Bone marrow (tissue), 2 donors: ENCODE measurements around the gene NUAK2.

Source experiments
- DNase-seq, 2 donors: peaks; one replicate each; lab custom pipeline; 2025; lab: John Stamatoyannopoulos, UW

Gene NUAK2

DNA sequence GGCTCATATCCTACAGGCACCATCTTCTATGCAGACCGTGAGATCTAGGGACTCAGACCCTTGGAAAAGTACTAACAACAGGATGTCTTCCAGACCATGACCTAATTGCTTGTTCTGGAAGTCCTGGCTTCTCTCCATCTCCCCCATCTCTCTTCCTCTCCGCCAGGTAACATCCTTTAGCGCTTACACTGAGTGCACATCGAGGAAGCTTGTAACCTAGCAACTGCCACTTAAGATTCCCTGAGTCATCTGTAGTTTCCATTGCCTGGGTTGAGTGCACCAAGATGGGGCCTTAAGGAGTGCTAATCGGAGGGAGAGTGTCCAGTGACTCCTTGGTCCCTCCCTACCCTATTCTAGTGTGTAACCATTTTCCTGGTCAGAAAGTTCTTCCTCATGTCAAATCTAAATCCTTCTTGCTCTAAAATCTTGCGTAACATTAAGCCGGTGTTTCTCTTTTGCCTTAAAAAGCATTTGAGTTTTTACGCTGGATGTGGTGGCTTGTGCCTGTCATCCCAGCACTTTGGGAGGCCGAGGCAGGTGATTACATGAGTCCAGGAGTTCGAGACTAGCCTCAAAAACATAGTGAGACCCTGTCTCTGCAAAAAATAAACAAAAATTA lies 25.5 kb upstream of the NUAK2 start:
- DNase-seq: no peak

DNA sequence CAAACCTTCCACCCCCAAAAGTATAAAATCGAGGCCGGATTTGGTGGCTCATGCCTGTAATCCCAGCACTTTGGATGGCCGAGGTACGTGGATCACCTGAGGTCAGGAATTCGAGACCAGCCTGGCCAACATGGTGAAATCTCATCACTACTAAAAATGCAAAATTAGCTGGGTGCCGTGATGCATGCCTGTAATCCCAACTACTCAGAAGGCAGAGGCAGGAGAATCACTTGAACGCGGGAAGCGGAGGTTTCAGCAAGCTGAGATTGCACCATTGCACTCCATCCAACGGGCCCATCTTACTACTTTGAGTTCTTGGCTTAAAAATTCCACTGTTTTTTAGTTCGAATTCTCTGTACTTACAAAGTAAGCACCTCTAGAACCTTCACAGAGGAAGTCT lies 24.2 kb upstream of the NUAK2 start:
- no peak for DNase-seq

DNA sequence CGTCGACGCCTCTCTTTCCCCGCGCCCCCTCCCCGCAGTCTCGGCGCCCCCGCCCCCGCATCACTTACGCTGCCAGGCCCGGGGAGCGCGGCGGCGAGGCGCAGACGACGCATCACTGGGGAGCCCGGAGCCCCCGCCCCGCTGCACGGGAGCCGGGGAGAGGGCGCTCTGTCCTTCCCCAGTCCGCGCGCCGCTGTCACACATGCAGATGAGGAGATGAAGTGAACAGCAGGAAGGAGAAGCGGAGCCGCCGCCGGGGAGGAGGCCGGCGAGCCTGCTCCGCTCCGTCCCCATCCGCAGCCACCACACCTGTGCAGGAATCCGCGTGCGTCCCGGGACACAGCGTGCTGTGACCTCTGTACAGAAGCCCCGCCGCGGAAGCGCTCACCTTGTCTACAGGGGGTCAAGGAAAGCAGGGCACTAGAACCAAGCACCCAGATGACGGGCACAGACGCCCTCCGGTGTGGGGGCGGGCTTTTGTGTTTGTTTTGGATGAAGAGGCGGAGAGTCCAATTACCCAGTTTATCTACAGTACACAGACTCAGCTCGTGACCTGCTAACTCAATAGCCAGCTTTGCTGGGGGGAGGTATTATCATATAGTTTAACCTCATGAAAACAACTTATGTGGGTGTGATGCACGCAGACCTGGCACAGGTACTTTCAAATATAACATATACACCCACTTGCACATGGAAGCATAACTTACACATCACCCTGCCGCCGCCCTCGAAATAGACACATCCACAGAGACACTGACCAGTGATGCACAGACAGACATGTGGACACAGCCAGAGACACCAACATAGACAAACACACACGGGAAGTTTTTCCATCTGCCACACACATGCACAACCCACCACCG lies 22.8 kb upstream of the NUAK2 start:
- no peak for DNase-seq

DNA sequence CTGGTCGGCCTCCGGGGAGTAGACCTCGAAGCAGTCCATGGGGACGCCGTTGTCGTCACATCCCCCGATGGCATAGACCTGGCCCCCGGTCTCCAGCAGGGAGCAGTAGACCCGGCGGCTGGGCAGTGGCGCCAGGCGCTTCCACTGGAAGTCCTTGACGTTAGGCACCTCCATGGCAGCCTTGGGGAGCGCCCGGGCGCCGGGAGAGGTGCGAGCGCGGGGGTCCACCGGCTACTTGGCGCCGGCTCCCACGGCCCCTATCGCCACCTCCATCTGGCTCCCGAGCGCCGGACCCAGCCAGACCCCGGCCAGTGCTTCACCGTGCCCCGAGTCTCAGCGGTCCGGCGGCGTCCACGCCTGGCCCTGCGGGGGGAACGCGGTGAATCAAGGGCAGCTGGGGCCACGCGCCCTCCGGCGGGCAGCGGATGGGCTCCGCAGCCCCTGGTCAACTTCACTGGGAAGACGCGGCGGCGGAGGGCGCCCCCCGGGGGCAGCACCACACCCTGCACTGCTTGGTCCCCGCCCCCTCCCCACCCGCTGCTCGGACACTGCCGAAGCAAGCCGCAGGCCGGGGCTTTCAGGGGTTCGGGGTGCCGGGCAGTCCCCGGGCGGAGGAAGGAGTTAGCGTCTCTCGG lies 22.0 kb upstream of the NUAK2 start:
- DNase-seq: no peak

DNA sequence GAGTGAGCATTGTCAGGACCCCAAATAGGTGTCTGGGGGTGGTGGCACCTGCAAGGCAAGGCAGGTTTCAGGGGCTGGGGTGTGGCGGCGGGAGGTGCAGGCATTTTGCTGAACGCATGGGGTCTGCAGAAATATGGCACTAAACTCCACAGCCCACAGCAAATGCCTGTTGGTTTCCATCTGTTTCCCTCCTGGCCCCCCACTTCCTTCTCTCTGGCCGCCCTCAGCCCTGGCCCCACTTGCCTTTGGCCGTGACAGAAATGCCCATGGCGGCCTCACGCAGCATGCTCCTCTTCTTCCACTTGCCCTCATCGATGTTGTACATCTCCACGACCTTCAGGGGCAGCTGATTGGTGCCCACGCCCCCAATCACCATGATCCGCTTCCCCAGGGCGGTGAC lies 21.4 kb upstream of the NUAK2 start:
- no peak for DNase-seq

DNA sequence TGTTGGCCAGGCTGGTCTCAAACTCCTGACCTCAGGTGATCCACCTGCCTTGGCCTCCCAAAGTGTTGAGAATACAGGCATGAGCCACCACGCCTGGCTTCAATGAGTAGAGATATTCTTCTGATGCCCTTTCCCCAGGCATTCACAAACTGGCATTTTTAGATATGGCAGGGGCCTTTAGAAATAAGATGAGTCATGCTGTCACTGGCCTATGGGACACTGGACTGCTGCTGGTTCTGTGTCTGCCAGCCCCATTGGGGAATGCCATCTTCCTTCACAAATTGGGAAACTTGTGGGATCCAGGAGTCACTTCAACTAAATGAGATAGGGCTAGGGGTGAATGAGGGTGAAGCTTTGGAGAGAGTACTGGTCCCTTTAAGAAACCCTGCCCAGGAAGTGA lies 19.1 kb upstream of the NUAK2 start:
- DNase-seq: no peak

DNA sequence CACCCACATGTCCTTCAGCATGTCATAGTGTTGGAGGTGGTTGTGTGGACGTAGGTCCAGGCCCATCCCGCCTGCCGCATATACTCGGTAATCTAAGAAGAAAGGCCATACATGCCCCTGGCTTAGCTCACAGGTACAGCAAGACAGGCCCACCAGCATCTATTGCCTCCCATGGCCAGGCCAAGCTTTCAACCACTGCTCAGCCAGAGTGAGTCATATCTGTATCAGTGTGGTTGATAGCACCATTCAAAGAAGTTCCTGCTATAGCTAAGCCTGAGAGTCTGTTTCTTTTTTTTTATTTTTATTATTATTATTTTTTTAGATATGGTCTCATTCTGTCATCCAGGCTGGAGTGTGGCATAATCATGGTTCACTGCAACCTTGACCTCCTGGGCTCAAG lies 18.2 kb upstream of the NUAK2 start:
- DNase-seq: no peak

DNA sequence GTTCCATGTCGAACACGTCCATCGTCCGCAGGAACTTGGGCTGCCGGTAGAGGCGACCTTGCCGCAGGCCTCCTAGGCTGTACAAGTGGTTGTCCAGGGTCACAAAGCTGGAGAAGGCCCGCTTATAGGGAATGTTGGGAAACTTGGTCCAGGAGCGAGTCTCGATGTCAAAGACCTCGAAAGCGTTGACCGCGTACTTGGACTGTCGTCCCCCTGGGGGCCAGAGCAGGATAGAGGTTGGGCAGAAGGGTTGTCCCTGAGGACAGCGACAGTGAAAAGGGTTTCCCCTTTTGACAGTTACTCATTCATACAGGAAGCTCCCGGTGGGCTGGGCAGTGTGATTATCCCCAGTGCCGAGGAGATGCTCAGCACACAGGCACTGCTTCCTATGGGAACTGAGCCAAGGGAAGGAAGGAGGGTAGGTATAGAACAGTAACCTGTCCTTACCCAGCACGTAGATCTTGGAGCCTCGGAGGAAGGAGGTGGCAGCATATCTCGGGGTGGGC lies 17.7 kb upstream of the NUAK2 start:
- DNase-seq: no peak

DNA sequence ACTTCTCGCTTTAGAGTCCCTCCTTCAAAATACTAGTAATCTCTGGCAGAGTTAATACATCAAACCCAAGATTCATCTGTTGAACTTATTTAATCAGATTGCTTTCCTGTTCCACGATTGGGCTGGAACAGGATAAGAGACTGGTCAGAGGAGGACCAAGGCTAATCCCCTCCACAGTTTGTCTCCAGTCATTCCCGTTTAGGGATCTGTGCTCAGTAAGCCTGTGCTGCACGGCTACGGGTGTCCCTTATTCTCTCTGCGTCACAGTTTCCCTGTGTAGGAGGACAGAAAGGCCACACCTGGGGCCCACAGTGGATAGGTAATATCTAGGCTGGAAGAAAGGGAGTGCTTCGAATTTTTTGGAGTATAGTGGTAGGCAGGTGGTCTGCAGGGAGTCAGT lies 16.5 kb upstream of the NUAK2 start:
- no peak for DNase-seq

DNA sequence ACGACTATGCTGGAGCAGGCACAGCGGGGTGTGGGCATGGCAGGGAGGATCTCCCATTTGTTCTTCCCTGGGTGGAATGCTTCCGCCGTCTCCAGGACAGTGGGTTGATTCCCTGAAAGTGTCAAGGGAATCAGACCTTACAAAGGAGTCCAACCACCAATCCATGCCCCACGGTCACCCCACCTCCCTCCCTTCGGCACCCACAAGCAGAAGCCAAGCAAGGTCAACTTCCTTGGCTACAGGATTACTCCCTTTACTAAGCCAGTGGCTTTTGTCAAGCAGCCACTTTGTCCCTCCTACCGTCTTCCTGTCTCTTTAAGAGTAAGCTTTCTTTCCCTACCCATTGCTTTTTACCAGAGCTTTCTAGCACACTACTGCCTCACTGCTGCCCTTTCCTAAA lies 15.9 kb upstream of the NUAK2 start:
- no peak for DNase-seq

DNA sequence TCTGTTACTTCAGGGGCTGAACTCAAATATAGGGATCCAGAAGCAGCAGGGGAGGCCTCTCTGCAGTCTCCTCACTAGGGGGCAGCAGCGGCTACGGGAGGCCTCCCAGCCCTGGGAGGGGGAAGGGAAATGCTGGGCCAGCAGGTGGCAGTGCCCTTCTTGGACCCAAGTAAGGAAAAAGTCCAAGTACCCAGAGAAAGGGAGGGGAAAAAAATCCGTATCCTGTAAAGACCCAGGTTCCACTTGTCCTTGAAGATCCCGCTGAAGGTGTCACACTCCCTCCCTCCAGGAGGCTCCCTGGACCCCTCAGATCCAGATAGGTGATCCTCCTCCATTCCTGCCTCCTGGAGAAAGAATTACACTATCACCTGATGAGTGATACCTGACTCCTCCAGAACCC lies 14.1 kb upstream of the NUAK2 start:
- peak; percentile 34 to 61 for DNase-seq

DNA sequence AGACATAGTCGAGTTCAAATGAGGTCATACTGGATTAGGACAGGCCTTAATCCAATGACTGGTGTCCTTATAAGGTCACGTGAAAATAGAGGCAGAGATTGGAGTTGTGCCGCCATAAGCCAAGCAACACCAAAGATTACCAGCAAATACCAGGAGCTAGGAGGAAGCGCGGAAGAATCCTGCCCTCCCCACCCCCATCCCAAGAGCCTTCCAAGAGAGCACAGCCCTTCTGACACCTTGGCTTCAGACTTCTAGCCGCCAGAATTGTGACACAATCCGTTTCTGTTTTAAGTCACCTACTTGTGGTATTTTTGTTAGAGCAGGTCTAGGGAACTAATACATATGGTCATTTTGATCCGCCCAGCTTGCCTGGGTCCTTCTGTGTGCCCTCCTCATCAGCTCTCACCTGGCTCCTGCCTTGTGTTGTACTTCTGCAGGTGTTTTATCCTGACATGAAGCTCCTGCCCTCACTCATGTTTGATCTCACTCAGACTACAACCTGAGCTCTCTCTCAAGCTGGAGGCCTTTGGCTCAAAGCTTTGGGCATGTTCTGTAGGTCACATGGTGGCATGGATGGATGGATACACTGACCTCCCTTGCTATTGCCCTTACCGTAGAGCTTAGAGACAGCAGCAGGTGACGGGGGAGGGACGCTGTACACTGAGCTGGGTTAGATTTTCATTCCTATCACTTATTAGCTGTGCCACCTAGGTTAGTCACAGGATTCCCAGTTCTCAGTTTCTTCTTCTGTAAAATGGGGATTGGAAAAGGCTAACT lies 10.7 kb upstream of the NUAK2 start:
- no peak for DNase-seq

DNA sequence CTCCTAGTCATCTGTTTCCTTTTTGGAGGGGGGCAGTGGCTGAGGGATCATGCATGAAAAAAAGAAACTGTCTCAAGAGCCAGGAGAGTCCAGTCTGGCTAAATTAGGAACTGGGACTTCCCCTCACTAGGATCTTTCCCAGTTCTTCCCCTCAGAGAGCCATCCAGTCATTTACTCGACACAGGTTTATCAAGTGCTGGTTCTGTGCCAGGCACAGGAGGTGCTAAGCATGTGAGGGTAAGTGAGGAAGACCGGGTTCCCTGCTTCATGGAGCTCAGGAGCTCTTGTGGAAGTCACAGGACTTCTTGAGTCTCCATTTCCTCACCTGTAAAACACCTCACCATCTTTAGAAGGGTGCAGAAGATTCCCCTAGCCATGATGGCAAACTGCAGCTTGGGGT lies 8.6 kb upstream of the NUAK2 start:
- DNase-seq: no peak

DNA sequence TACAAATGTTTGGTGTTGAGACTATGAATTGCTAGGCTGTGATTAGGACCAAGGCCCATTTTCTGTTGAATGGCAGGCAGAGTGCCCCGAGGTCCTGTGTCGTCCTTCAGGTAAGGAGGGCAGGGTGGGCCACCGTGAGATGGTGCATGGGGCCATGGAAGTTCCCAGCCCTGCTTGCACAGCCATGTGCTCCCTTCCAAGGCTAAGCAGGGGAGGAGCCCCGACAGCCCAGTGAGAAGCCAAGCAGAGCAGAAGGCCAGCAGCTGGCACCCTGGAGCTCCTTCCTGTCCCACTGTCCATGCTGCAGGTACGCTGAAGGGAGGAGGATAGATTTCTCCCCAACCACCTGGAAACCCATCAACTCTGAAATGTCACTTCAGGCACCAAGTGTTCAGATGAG lies 8.2 kb upstream of the NUAK2 start:
- no peak for DNase-seq

DNA sequence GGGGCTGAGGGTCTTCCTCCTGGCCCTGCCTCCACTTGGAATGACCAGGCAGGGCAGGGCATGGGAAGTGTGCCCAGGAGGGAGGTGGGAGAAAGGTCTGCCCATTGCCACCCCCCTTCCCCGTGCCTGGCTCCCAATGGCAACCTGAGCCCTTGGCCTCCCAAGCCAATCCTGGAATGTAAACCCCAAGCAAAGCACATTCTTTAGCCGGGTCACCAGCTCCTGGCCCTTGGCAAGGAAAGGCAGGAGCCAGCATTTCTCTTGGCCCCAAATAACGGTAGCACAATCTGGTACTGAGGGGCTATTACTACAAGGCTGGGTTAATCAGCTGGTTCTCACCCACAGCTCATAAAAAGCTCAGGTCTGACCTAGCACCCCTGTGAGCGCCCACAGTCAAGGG lies 6.9 kb upstream of the NUAK2 start:
- no peak for DNase-seq

DNA sequence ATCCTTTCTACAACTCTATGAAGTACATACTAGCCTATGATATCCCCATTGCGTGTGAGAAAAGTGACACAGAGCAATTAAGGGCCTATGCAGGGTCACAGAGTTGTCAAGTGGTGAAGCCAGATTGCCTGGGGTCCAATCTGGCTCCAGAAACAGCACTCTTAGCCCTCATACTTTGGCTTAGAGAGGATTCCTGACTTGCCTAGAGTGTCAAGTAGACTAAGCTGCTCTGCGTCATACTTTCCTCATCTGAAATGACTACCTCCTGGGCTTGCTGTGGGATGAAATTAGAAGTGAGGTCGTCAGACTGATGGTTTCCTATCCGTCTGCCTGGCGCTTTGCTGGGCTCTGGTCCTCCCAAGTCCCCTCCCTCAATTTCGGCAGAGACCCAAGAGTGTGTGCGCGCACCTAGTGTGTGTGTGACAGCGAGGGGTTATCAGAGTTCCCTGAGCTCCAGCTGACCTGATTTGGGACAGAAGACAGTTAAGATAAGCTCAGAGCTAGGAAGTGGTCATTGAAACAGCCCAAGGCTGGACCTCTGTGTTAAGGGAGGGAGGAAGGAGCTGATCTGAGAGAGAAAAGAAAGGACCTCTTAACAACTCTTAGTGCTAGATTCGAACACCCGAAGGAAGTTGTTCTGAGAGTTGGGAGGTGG lies 5.4 kb upstream of the NUAK2 start:
- DNase-seq: no peak

DNA sequence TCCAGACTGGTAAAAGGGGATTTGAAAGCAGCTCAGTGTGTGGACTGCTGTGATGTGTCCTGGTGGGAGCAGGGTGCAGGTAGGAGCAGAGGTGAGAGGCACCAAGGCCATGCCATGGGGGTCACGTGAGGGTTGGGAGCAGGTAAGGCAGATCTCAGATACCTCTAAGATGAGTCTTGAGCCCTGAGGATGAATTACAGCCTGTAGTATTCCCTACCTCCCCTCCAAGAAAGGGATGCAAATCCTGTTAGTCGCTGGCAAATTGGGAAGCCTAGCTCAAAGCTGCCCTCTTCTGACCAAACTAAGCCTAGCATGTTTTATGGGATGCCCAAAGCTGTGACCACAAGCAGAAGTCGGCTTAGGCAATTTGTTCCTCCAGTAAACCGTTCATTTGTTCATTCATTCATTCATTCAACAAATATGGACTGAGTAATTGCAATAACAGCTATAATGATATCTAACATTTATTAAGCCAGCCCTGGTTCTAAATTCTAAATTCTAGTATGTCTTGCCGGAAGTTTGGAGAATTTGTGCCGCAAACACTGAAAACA lies 3.9 kb upstream of the NUAK2 start:
- peak in 1 of 2 donors; percentile 54 for DNase-seq

DNA sequence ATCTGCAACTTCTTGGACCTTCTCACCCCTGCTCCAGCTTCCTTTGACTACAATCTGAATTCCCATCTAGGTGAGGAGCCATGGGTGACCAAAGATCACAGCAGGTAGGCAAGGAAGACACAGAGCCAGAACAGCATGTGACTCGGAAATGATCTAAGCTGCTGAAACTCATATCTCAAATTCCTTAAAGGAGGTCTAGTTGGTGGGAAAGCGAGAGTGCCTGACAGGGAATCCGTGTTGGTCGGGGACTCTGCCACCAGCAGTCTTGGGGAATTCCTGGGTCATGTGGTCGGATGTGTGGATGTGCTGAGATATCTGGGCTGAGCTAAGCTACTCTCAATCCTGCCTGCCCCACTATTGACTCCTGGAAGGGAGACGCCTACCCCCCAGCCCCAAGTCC lies 3.2 kb upstream of the NUAK2 start:
- no peak for DNase-seq

DNA sequence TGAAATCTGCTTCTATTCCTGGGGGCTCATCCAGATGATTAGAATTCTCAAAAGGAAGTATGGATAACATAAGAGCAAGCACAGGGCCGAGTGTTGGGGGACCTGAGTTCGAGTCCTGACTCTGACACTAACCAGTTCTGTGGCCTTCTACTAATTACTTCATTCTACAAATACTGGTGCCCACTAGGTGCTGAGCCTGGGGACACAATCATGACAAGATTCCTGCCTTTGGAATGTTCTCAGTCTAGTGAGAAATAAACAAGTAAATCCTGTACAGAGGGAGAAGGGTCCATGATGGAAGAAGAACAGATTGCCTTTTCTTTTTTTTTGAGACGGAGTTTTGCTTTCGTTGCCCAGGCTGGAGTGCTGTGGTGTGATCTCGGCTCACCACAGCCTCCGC lies 2.2 kb upstream of the NUAK2 start:
- DNase-seq: no peak

DNA sequence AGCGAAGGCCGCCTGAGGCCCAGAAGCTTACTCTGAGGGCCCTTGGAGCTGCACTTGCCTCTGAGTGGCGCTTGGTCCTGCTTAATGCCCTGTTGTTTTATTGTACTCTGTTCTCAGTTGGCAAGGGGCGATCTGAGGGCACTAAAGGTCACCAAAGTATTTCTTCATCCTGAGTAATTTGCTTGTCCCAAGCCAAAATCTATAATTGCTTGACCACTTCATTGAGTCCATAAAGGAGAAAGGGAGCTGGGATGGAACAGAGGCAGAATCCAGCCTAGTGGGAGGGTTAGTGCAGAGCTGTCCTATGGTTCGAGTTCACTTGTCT lies 376 bp upstream of the NUAK2 start:
- DNase-seq: no peak
